Ectodermal cell (in vitro differentiated cells): ENCODE measurements around the gene ZNG1A.
A peak's percentile ranks its signal among the peaks of the same experiment; 100 is the strongest.
"Not testable (repeated sequence)": the region's sequence is repeated elsewhere in the genome, so short reads cannot be mapped to it uniquely, and the experiment has no call there.

Experiments
- H3K27ac ChIP-seq: 2 replicates; pipeline ENCODE4 v1.7.0; 2013; ENCODE audit warnings: mild to moderate bottlenecking, low read depth, low read length; ENCODE audit not compliant: insufficient read depth, poor library complexity, severe bottlenecking
- H3K27me3 ChIP-seq: 2 replicates; pipeline ENCODE4 v1.7.0; 2013; ENCODE audit warnings: mild to moderate bottlenecking, low read length; ENCODE audit not compliant: insufficient read depth, control insufficient read depth, poor library complexity, severe bottlenecking
- H3K36me3 ChIP-seq: one replicate; pipeline ENCODE4 v1.7.0; 2013; ENCODE audit warnings: low read length; ENCODE audit not compliant: control insufficient read depth, insufficient read depth
- H3K4me1 ChIP-seq: one replicate; pipeline ENCODE4 v1.7.0; 2013; ENCODE audit warnings: low read length; ENCODE audit not compliant: control insufficient read depth, insufficient read depth
- H3K4me3 ChIP-seq: 2 replicates; pipeline ENCODE4 v1.7.0; 2013; ENCODE audit warnings: low read depth, low read length, control low read depth; ENCODE audit not compliant: insufficient read depth
- H3K9me3 ChIP-seq: 2 replicates; pipeline ENCODE4 v1.7.0; 2013; ENCODE audit warnings: mild to moderate bottlenecking, low read length, moderate library complexity; ENCODE audit not compliant: control insufficient read depth
- WGBS, 2 experiments: methylation state at CpG; one replicate each; pipeline ENCODE4 v1.1.7; 2013; ENCODE audit warnings: missing lambda C conversion rate in 2 of 2; 5-methylcytosine and 5-hydroxymethylcytosine counted together

Gene ZNG1A

DNA sequence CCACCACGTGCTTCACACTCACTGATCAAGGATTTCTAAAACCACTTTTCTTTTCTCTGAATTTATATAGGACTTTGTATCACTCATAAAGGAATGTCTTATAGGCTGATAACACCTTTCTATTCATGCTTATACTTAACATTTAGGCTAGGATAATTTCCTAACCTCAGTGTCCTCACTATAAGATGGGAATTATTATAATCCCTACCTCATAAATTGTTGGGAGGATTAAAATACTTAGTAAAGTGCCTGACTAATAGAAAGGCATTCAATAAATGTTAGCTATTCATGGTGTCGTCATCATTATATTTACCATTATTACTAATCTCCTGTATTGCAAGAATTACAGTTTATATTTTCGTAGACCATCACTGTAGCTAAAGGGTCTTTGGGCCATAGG, 102.5 kb downstream of the ZNG1A start:
- H3K4me3 ChIP-seq, H3K36me3 ChIP-seq, H3K4me1 ChIP-seq, H3K9me3 ChIP-seq, H3K27ac ChIP-seq: not testable (repeated sequence)
- no CpG with 5 or more reads among the region's 3 CpGs for WGBS, 2 experiments
- H3K27me3 ChIP-seq: peaks cover 45% of the 10 kb centered on the region

DNA sequence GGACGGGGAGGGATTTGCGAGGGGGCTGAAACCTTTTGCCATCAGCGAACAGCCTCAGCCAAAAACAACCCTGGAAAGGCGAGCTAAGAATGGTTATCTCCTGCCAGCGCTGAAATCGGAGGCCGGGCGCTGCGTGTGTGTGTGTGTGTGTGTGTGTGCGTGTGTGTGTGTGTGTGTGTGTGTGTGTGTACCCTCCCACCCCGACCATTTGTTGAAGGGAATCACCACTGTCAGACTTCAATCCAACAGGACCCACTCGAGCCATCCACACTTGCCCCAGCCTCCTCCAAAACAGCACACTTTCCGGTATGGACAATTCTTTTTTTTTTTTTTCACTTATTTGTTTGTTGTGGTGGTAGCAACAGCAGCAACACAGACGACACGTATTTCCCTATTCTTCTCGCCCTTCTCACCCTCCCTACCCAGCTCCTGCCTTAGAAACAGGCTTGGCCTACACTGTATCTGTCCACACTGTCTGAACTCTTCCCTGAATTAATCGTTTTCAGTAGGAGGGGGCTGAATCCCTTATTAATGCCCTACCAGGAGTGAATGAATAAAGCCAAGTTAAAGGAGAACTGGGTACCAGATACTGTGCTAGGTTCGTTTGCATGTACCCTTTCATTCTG, 104.8 kb downstream of the ZNG1A start:
- H3K9me3 ChIP-seq, H3K27ac ChIP-seq, H3K36me3 ChIP-seq, H3K4me1 ChIP-seq: not testable (repeated sequence)
- Histone ChIP-seq H3K4me3 (peak overlapping the region; percentile 25), H3K27me3 (peaks cover 45% of the 10 kb centered on the region)
- WGBS, 2 experiments: 0 to 8% methylated on average over 3 to 6 of the region's 18 CpGs

DNA sequence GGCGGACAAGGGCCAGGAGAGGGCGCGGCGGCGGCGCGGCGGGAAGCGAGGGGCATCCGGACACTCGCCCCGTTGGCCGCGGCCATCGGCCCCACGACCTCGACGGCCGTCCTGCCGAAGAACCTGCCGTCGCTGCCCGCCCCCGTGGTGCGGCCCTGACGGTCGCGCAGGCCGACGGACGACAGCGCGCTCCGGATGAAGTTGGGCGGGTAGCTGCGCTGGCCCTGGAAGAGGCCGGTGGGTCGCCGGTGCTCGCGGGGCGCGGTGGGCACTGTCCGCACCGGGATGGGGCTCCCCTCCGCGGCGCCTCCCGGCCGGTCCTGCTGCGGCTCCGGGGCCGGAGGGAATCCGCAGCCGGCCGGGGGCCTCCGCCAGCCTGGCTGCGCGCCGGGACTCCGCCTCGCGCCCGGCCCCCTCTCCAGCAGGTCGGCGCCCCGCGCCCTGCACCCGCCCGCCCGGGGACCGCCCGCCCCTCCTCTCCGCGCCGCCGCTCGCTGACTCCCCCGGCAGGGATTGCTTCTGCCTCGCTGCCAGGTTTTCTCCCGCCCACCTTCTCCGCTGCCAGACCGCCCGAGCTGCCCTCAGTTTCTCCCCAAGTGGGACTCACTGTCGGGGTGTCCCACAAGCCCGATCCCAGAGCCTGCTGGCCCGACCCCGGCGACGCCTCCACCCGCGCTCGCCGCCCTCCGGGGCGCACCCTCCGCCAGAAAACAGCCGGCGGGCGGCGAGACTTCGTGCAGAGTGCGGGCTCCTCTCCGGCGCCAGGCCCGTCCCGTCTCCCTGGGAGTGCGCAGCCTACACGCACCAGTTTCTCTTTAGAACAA, 105.6 kb downstream of the ZNG1A start:
- not testable (repeated sequence) for H3K4me1 ChIP-seq, H3K27ac ChIP-seq, H3K36me3 ChIP-seq, H3K9me3 ChIP-seq
- Histone ChIP-seq H3K27me3 (peaks cover 45% of the 10 kb centered on the region), H3K4me3 (peak overlapping the region; percentile 25)
- WGBS, 2 experiments: 0 to 1% methylated on average over 109 of the region's 109 CpGs
